ENCODE measurements around the gene EML4.
"Not testable (repeated sequence)": the region's sequence is repeated elsewhere in the genome, so short reads cannot be mapped to it uniquely, and the experiment has no call there.

The EML4 gene

DNA sequence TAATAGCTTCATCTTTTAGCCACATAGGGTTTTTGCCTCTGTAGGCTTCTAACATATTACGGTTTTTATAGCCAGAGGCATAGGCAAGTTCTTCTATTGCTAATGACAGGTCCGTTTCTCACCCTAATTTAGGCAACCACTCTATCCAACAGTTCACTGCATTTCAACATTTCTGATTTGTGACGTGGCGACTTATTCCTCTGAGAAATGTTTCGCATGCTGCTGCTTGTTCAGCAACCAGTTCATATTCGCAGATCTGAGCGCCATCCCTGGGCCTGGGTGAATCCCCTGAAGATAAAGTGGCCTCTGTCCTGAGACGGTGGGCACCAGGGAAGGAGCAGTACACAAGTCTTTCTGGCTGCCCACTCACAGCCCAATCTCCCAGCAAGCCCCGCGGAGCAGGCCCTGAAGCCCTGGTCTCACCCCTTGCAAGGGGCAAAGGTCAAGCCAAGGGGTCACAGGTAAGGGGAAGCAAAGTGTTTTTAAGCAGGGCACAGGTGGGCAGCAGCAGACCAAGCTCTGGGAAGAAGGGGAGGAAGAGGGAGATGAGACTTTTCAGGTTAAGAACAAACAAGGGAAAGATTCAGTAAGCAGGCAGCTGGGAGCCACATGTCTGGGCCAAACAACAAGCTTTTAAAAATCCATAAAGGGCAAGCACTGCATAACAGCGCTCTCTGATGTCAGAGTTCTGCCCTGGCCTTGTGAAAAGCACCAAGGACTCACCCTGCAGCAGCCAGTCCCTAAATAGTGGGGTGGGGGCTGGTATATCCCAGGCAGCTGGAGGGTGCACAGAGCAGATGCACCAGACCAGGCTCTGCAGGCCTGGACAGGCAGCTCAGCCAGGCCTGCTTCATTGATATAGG is 202.7 kb downstream of the EML4 start:
- Histone ChIP-seq H3K9me3 (ENCODE audit: severe bottlenecking) (no peaks in the 10 kb centered on the region), H3K27me3 (ENCODE audit: insufficient read depth, low read depth, severe bottlenecking) (no peaks in the 10 kb centered on the region), H3K4me3 (ENCODE audit: low read depth, low read length) (no peak overlapping the region), H3K36me3 (no peaks in the 10 kb centered on the region), H3K27ac (peak overlapping the region; percentile 41)
- DNase-seq: peak; percentile 35
- TF ChIP-seq, protein P1, sequence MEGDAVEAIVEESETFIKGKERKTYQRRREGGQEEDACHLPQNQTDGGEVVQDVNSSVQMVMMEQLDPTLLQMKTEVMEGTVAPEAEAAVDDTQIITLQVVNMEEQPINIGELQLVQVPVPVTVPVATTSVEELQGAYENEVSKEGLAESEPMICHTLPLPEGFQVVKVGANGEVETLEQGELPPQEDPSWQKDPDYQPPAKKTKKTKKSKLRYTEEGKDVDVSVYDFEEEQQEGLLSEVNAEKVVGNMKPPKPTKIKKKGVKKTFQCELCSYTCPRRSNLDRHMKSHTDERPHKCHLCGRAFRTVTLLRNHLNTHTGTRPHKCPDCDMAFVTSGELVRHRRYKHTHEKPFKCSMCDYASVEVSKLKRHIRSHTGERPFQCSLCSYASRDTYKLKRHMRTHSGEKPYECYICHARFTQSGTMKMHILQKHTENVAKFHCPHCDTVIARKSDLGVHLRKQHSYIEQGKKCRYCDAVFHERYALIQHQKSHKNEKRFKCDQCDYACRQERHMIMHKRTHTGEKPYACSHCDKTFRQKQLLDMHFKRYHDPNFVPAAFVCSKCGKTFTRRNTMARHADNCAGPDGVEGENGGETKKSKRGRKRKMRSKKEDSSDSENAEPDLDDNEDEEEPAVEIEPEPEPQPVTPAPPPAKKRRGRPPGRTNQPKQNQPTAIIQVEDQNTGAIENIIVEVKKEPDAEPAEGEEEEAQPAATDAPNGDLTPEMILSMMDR (IDR thresholded peaks at IDR 0.05; ENCODE audit: low read depth, low read length): no peak

DNA sequence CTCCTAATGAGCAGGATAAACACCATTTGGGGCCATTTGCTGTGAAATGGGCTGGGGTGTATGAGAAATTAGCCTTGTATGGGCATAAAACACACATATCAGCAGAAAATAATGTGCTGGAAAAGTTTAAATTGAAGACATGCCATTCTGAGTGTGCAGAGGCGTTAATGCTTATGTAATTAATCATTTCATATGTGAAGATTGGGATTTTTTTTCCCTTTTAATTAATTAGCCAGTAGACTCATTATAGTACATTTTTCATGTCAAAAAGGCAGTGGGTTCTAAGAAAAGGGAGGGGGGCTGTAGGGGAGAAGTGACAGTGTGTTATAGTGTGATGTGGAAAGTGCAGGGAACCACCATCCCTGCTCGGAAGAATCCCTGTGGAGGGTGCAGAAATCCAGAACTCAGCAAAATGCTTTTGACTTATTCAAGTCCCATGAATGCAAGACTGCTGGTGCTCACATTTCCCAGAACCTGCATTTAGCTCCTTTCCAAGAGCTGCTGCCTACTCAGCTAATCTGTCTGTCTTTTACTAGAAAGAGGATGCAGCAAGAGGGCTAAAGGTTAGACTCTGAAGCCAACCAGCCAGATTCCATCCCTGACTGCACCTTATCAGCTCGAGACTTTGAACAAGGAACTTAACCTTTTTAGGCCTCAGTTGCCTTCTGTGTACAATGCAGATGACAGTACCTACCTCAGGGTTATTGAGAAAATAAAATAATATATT is 203.5 kb downstream of the EML4 start:
- no peaks in the 10 kb centered on the region for H3K27me3 ChIP-seq (ENCODE audit: insufficient read depth, low read depth, severe bottlenecking)
- no peak for DNase-seq
- TF ChIP-seq, protein P1 (IDR thresholded peaks at IDR 0.05; ENCODE audit: low read depth, low read length): no peak
- H3K27ac ChIP-seq: peak overlapping the region; percentile 41
- no peaks in the 10 kb centered on the region for H3K9me3 ChIP-seq (ENCODE audit: severe bottlenecking)
- H3K4me3 ChIP-seq (ENCODE audit: low read depth, low read length): no peak overlapping the region
- H3K36me3 ChIP-seq: no peaks in the 10 kb centered on the region

DNA sequence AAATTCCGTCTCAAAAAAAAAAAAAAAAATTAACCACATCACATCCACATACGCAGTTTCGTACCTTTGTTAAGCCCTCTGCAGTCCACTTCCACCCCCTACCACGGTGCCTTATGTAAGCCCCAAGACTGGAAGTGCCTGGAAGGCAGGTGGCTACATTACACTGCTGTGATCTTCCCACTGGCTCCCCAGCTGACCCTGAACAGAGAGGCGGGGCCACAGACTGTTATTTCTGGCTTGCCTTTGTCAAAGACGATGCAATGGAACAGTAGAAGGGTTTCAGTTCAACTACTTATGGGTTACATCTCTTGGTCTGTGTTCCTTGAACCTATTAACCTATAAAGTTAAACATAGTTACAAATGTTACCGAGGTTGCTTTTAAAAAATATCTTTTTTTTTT is 207.6 kb downstream of the EML4 start:
- H3K27me3 ChIP-seq (ENCODE audit: insufficient read depth, low read depth, severe bottlenecking): no peaks in the 10 kb centered on the region
- H3K9me3 ChIP-seq (ENCODE audit: severe bottlenecking): no peaks in the 10 kb centered on the region
- no peaks in the 10 kb centered on the region for H3K36me3 ChIP-seq
- H3K27ac ChIP-seq: no peak overlapping the region
- no peak overlapping the region for H3K4me3 ChIP-seq (ENCODE audit: low read depth, low read length)
- TF ChIP-seq, protein P1 (IDR thresholded peaks at IDR 0.05; ENCODE audit: low read depth, low read length): no peak
- no peak for DNase-seq

DNA sequence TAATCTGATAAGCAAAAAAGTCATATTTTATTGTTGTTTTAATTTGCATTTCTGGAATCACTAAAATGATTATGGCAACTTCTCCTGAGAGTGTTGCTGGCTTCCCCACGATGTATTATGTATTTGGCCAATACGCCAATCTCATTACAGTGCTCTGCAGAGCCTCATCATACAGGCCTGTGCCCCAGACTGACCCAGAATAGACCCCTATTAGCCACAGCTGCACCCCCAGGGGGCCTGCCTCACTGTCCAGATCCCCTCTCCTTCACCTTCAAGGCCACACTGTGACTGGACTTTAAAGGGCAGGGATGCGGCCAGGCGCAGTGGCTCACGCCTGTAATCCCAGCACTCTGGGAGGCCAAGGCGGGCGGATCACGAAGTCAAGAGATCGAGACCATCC is 209.3 kb downstream of the EML4 start:
- no peaks in the 10 kb centered on the region for H3K27me3 ChIP-seq (ENCODE audit: insufficient read depth, low read depth, severe bottlenecking)
- TF ChIP-seq, protein P1 (IDR thresholded peaks at IDR 0.05; ENCODE audit: low read depth, low read length): no peak
- H3K36me3 ChIP-seq: no peaks in the 10 kb centered on the region
- DNase-seq: no peak
- no peaks in the 10 kb centered on the region for H3K9me3 ChIP-seq (ENCODE audit: severe bottlenecking)
- no peak overlapping the region for H3K4me3 ChIP-seq (ENCODE audit: low read depth, low read length)
- no peak overlapping the region for H3K27ac ChIP-seq

DNA sequence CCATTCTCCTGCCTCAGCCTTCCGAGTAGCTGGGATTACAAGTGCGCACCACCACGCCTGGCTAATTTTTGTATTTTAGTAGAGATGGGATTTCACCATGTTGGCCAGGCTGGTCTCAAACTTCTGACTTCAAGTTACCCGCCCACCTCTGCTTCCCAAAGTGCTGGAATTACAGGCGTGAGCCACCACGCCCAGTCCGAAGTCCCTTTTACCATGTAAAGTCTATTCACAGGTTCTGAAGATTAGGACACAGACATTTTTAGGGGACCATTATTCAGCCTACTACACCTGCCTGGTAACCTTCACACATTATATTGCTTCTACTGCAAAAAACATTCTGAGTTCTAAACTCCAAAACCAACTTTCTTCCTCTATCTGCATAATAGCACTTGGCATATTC is 210.9 kb downstream of the EML4 start:
- not testable (repeated sequence) for H3K9me3 ChIP-seq (ENCODE audit: severe bottlenecking); DNase-seq; H3K4me3 ChIP-seq (ENCODE audit: low read depth, low read length); H3K27me3 ChIP-seq (ENCODE audit: insufficient read depth, low read depth, severe bottlenecking); H3K27ac ChIP-seq; H3K36me3 ChIP-seq

DNA sequence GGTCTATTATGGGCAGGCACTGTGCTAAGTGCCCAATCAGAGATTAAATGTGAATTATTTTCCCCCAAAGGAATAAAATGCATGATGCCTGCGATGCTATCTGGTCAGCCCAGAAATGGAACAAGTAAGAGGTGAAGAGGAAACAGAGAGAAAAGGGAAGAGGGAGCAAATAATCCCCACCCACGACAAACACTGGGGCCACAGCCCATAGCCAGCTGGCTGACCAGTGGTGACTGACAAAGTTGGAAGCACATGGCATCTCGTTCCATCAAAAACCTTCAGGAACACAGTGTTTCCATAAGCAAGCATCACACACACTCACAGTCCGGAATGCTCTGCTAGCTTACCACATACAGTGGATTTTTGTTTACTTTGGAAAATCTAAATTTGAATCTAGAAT is 213.0 kb downstream of the EML4 start:
- no peaks in the 10 kb centered on the region for H3K27me3 ChIP-seq (ENCODE audit: insufficient read depth, low read depth, severe bottlenecking)
- DNase-seq: no peak
- no peak overlapping the region for H3K27ac ChIP-seq
- TF ChIP-seq, protein P1 (IDR thresholded peaks at IDR 0.05; ENCODE audit: low read depth, low read length): no peak
- H3K4me3 ChIP-seq (ENCODE audit: low read depth, low read length): no peak overlapping the region
- no peaks in the 10 kb centered on the region for H3K9me3 ChIP-seq (ENCODE audit: severe bottlenecking)
- H3K36me3 ChIP-seq: no peaks in the 10 kb centered on the region
